ENCODE measurements around the gene PSTK. TPM values are rescaled to one million over a fixed set of nuclear protein-coding genes. Genes with fewer than 3 reads are reported as not detected.

Gene PSTK
- total RNA-seq, 1 donor from 2014 or later: not detected

DNA sequence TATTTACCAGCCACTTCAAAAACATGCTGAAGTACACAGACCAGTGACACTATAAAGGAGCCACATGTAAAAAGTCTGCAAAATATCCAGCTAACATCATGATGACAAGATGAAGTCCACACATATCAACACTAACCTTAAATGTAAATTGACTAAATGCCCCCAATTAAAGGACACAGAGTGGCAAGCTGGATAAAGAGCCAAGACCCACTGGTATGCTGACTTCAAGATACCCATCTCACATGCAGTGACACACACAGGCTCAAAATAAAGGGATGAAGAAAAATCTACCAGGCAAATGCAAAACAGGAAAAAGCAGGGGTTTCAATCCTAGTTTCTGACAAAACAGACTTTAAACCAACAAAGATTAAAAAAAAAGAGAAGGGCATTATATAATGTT lies 13.3 kb upstream of the PSTK start:
- no peak overlapping the region for H3K4me3 ChIP-seq
- intact Hi-C loops (cut with DNase I): no loop called here

DNA sequence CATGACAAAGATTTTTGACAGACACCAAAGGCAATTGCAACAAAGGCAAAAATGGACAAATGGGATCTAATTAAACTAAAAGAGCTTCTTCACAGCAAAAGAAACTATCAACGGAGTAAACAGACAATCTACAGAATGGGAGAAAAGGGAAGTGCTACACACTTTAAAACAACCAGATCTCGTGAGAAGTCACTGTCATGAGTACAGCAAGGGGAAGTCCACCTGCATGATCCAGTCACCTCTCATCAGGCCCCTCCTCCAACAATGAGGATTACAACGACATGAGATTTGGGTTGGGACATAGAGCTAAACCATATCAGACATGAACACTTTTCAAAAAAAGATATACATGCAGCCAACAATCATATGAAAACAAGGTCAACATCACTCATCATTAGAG lies 11.5 kb upstream of the PSTK start:
- H3K4me1 ChIP-seq: no peaks in the 10 kb centered on the region
- no peak overlapping the region for H3K27ac ChIP-seq
- H3K27me3 ChIP-seq: no peaks in the 10 kb centered on the region
- H3K9me3 ChIP-seq: peaks cover 0 to 36% of the 10 kb centered on the region in 2 donors
- no peak overlapping the region for H3K4me3 ChIP-seq
- TF ChIP-seq, protein P1, sequence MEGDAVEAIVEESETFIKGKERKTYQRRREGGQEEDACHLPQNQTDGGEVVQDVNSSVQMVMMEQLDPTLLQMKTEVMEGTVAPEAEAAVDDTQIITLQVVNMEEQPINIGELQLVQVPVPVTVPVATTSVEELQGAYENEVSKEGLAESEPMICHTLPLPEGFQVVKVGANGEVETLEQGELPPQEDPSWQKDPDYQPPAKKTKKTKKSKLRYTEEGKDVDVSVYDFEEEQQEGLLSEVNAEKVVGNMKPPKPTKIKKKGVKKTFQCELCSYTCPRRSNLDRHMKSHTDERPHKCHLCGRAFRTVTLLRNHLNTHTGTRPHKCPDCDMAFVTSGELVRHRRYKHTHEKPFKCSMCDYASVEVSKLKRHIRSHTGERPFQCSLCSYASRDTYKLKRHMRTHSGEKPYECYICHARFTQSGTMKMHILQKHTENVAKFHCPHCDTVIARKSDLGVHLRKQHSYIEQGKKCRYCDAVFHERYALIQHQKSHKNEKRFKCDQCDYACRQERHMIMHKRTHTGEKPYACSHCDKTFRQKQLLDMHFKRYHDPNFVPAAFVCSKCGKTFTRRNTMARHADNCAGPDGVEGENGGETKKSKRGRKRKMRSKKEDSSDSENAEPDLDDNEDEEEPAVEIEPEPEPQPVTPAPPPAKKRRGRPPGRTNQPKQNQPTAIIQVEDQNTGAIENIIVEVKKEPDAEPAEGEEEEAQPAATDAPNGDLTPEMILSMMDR (IDR thresholded peaks at IDR 0.05): no peak
- DNase-seq (ENCODE audit: low spot score in 2 of 2): no peak
- peaks cover 0 to 7% of the 10 kb centered on the region in 2 donors for H3K36me3 ChIP-seq
- intact Hi-C loops (cut with DNase I): no loop called here

More for the DNA sequence above, 13.3 kb upstream of the PSTK start:
- H3K4me1 ChIP-seq: no peaks in the 10 kb centered on the region
- no peak overlapping the region for H3K27ac ChIP-seq
- H3K9me3 ChIP-seq: peaks cover 0 to 38% of the 10 kb centered on the region in 2 donors
- no peak for DNase-seq (ENCODE audit: low spot score in 2 of 2)
- TF ChIP-seq, protein P1 (IDR thresholded peaks at IDR 0.05): no peak
- H3K36me3 ChIP-seq: peaks cover 0 to 7% of the 10 kb centered on the region in 2 donors
- no peaks in the 10 kb centered on the region for H3K27me3 ChIP-seq

DNA sequence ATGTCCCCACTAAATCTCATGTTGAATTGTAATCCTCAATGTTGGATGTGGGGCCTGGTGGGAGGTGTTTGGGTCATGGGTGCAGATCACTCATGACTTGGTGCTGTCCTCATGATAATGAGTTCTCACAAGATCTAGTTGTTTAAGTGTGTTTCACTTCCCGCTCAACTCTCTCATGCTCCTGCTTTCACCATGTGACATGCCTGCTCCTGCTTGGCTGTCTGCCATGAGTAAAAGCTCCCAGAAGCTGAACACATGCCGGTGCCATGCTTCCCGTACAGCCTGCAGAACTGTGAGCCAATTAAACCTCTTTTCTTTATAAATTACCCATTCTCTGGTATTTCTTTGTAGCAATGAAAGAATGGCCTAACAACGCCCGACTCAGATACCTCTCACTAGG lies 6.2 kb upstream of the PSTK start:
- Histone ChIP-seq H3K27ac (no peak overlapping the region), H3K9me3 (no peaks in the 10 kb centered on the region), H3K36me3 (no peaks in the 10 kb centered on the region), H3K4me3 (no peak overlapping the region), H3K4me1 (no peaks in the 10 kb centered on the region), H3K27me3 (no peaks in the 10 kb centered on the region)
- DNase-seq (ENCODE audit: low spot score in 2 of 2): no peak
- TF ChIP-seq, protein P1 (IDR thresholded peaks at IDR 0.05): no peak
- intact Hi-C loops (cut with DNase I): no loop called here

DNA sequence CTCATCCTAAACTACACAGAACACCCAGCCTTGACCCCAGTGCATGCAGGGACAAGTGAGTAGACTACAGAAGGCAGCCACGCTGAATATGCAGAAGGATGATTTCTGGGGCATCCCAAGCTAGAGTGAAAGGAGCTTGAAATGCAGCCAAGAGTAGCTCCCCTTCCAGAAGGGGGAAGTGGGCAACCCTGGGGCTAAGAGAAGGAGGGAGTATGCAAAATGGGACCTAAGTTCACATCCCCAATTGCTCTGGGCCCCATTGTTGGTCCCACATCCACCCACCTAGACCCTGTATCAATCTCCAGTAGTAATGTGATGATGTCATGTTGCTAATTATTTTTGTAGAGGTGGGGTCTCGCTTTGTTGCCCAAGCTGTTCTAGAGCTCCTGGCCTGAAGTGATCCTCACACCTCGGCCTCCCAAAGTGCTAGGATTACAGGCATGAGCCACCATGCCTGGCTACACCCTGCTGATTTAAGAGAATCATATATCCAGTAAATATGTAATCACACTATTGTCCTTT lies 5.6 kb upstream of the PSTK start:
- TF ChIP-seq, protein P1 (IDR thresholded peaks at IDR 0.05): no peak

DNA sequence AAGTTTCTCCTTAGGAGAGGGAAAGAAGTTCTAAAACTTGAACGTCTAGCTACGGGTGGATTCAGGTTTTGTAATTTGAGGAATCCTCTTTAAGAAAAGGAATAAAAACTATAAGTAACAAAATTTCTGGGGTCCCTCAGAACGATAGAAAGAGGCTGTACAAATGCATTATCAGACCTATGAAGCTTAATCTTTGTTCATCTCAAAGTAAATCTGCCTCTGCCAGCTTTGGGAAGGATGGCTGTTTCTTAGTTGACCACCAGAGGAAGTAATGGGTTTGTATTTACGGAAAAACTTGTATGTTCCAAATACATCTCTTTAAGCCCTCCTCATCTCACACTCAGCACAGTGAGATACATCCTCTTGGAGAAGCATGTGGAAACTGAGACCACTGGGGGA lies 864 bp downstream of the PSTK start:
- TF ChIP-seq, protein P1 (IDR thresholded peaks at IDR 0.05): peak; percentile 13 to 34 (median 32)
- peak overlapping the region; percentile 75 to 88 for H3K4me3 ChIP-seq
- no peaks in the 10 kb centered on the region for H3K9me3 ChIP-seq
- H3K36me3 ChIP-seq: no peaks in the 10 kb centered on the region
- DNase-seq (ENCODE audit: low spot score in 2 of 2): no peak
- H3K4me1 ChIP-seq: peaks cover 0 to 2% of the 10 kb centered on the region in 2 donors
- intact Hi-C loops (cut with DNase I): no loop called here
- H3K27ac ChIP-seq: peak overlapping the region; percentile 89 to 90
- no peaks in the 10 kb centered on the region for H3K27me3 ChIP-seq

More for the DNA sequence above, 5.6 kb upstream of the PSTK start:
- Histone ChIP-seq H3K9me3 (no peaks in the 10 kb centered on the region), H3K4me3 (no peak overlapping the region), H3K27me3 (no peaks in the 10 kb centered on the region), H3K36me3 (no peaks in the 10 kb centered on the region), H3K27ac (no peak overlapping the region), H3K4me1 (no peaks in the 10 kb centered on the region)
- intact Hi-C loops (cut with DNase I): no loop called here
- no peak for DNase-seq (ENCODE audit: low spot score in 2 of 2)

DNA sequence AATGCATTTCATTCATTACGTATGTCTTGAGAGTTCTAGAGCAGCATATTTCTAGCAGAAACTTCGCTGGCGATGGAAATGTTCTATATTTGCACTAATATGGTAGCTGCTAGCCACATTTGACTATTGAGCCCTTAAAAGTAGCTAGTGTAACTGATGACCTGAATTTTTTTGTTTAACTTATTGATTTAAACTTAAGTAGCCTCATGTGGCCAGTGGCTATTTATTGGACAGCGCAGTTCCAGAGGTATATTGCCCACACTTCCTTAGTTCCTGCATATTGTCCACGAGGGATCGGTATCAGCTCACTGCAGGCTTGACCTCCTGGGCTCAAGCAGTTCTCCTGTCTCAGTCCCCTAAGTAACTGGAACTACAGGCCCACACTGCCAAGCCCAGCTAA lies 3.7 kb downstream of the PSTK start:
- intact Hi-C loops (cut with DNase I): no loop called here
- Histone ChIP-seq H3K36me3 (no peaks in the 10 kb centered on the region), H3K4me1 (peaks cover 0 to 2% of the 10 kb centered on the region in 2 donors), H3K9me3 (no peaks in the 10 kb centered on the region), H3K4me3 (no peak overlapping the region), H3K27ac (no peak overlapping the region), H3K27me3 (no peaks in the 10 kb centered on the region)
- TF ChIP-seq, protein P1 (IDR thresholded peaks at IDR 0.05): no peak
- DNase-seq (ENCODE audit: low spot score in 2 of 2): no peak

Measured in ascending aorta (tissue), 2 donors.